KMS-11 (cell line): Measurements from ENCODE around the gene LCE1A.

Experiments
- H2AFZ ChIP-seq: fragments of 200-600 bp; sonication (generic); 2 replicates; pipeline ENCODE4 v1.6.1; 2016; ENCODE audit warnings: antibody characterized with exemption, mixed run types, low read depth
- H3K27ac ChIP-seq: fragments of 200-600 bp; sonication (generic); 2 replicates; pipeline ENCODE4 v1.6.1; 2016; ENCODE audit warnings: mild to moderate bottlenecking, mixed run types
- H3K27me3 ChIP-seq: fragments of 200-600 bp; sonication (generic); 2 replicates; pipeline ENCODE4 v1.6.1; 2017; ENCODE audit warnings: mild to moderate bottlenecking, low read depth, mixed run types, moderate library complexity; ENCODE audit not compliant: insufficient read depth
- H3K36me3 ChIP-seq: fragments of 200-600 bp; sonication (generic); 2 replicates; pipeline ENCODE4 v1.6.1; 2017; ENCODE audit warnings: mild to moderate bottlenecking, mixed run types; ENCODE audit not compliant: insufficient read depth
- H3K4me1 ChIP-seq: fragments of 200-600 bp; sonication (generic); 2 replicates; pipeline ENCODE4 v1.6.1; 2016; ENCODE audit warnings: mild to moderate bottlenecking, low read depth, mixed run types; ENCODE audit not compliant: poor library complexity, severe bottlenecking
- H3K4me2 ChIP-seq: fragments of 200-600 bp; sonication (generic); 2 replicates; pipeline ENCODE4 v1.7.0; 2016; ENCODE audit warnings: mild to moderate bottlenecking, mixed run types
- H3K4me3 ChIP-seq: fragments of 200-600 bp; sonication (generic); IDR thresholded peaks from 2 replicates; pipeline ENCODE4 v1.6.1; 2017; ENCODE audit warnings: low read depth, low read length, mixed read lengths; ENCODE audit not compliant: insufficient read depth
- H3K79me2 ChIP-seq: fragments of 200-600 bp; sonication (generic); 2 replicates; pipeline ENCODE4 v1.6.1; 2016; ENCODE audit warnings: low read depth, mixed run types; ENCODE audit not compliant: insufficient read depth
- H3K9ac ChIP-seq: fragments of 200-600 bp; sonication (generic); 2 replicates; pipeline ENCODE4 v1.6.1; 2016; ENCODE audit warnings: mild to moderate bottlenecking, mixed run types
- H4K20me1 ChIP-seq: fragments of 200-600 bp; sonication (generic); 2 replicates; pipeline ENCODE4 v1.6.1; 2016; ENCODE audit warnings: mild to moderate bottlenecking, mixed run types; ENCODE audit not compliant: insufficient read depth
- CTCF ChIP-seq: fragments of 200-600 bp; sonication (generic); conservative IDR thresholded peaks from 2 replicates; pipeline ENCODE4 v1.6.1; 2017; ENCODE audit warnings: low read depth, mild to moderate bottlenecking, antibody characterized with exemption, low read length, moderate library complexity, mixed read lengths

LCE1A gene

GRCh38 chr1:152811050-152811449 lies 16.2 kb upstream of the LCE1A start:
- no peaks in the 10 kb centered on the region for H3K79me2 ChIP-seq
- no peaks in the 10 kb centered on the region for H3K27me3 ChIP-seq
- no peak overlapping the region for H3K4me2 ChIP-seq
- H3K9ac ChIP-seq, result no peak overlapping the region
- no peak overlapping the region for H3K4me3 ChIP-seq
- H2AFZ ChIP-seq, result no peak overlapping the region
- TF ChIP-seq CTCF, result no peak
- no peaks in the 10 kb centered on the region for H4K20me1 ChIP-seq
- H3K27ac ChIP-seq, result no peak overlapping the region
- no peaks in the 10 kb centered on the region for H3K36me3 ChIP-seq
- no peaks in the 10 kb centered on the region for H3K4me1 ChIP-seq

GRCh38 chr1:152811671-152812070 lies 15.6 kb upstream of the LCE1A start, which contains the start of gene LCE1B:
Gene LCE1B (plus strand): TSS chr1:152811971. CDS start chr1:152812447, 476 bp downstream.
- Histone ChIP-seq H3K4me3 (no peak within 1 kb of the TSS), H3K4me2 (no peak within 1 kb of the TSS), H4K20me1 (no peaks in the 10 kb centered on the region), H3K9ac (no peak within 1 kb of the TSS), H3K79me2 (no peaks in the 10 kb centered on the region), H2AFZ (no peak within 1 kb of the TSS), H3K27me3 (no peaks in the 10 kb centered on the region), H3K4me1 (no peaks in the 10 kb centered on the region), H3K27ac (no peak within 1 kb of the TSS), H3K36me3 (no peaks in the 10 kb centered on the region)
- TF ChIP-seq CTCF, result no peak

- Histone ChIP-seq H3K9ac (no peak overlapping the region), H3K4me2 (no peak overlapping the region)
These were observed 10.0 kb upstream of the LCE1A start for GRCh38 chr1:152817309-152817708.

GRCh38 chr1:152823294-152823693 lies 4.0 kb upstream of the LCE1A start:
- no peak overlapping the region for H3K9ac ChIP-seq
- TF ChIP-seq CTCF, result no peak
- H4K20me1 ChIP-seq, result no peaks in the 10 kb centered on the region
- H3K27me3 ChIP-seq, result no peaks in the 10 kb centered on the region
- no peaks in the 10 kb centered on the region for H3K79me2 ChIP-seq
- H3K27ac ChIP-seq, result no peak overlapping the region
- no peak overlapping the region for H3K4me3 ChIP-seq
- H3K36me3 ChIP-seq, result no peaks in the 10 kb centered on the region
- no peaks in the 10 kb centered on the region for H3K4me1 ChIP-seq
- no peak overlapping the region for H2AFZ ChIP-seq
- no peak overlapping the region for H3K4me2 ChIP-seq

More at GRCh38 chr1:152817309-152817708, 10.0 kb upstream of the LCE1A start:
- no peak for TF ChIP-seq CTCF
- Histone ChIP-seq H3K36me3 (no peaks in the 10 kb centered on the region), H3K4me3 (no peak overlapping the region), H3K27me3 (no peaks in the 10 kb centered on the region), H2AFZ (no peak overlapping the region), H3K79me2 (no peaks in the 10 kb centered on the region), H3K27ac (no peak overlapping the region), H3K4me1 (no peaks in the 10 kb centered on the region), H4K20me1 (no peaks in the 10 kb centered on the region)

- no peak for TF ChIP-seq CTCF
- Histone ChIP-seq H3K36me3 (no peaks in the 10 kb centered on the region), H3K27me3 (no peaks in the 10 kb centered on the region), H3K4me2 (no peak overlapping the region), H3K79me2 (no peaks in the 10 kb centered on the region), H3K9ac (no peak overlapping the region), H4K20me1 (no peaks in the 10 kb centered on the region), H3K27ac (no peak overlapping the region), H2AFZ (no peak overlapping the region), H3K4me1 (no peaks in the 10 kb centered on the region), H3K4me3 (no peak overlapping the region)
These were observed 2.3 kb upstream of the LCE1A start for GRCh38 chr1:152824964-152825363.
